ENCODE results near the gene CPA2.
"Not testable (repeated sequence)": the region's sequence is repeated elsewhere in the genome, so short reads cannot be mapped to it uniquely, and the experiment has no call there.

The CPA2 gene

DNA sequence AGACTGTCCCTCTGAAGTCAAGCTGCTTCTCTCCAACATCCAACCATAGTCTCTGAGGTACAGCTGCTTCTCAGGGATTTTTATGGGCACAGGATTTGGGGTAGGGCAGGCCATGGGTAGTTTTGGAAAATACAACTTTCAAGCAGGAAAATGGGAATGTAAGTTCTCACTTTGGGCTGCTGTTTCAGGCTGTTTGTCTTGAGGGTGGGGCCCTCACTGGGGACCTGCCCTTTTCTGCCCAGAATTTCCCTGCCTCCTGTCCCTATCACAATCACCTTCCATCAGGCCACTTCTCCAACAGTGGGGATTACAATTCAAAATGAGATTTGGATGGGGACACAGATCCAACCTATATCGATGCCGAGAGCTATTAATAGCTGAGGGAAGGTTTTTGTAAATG lies 34.5 kb upstream of the CPA2 start:
- TF ChIP-seq, protein P1, sequence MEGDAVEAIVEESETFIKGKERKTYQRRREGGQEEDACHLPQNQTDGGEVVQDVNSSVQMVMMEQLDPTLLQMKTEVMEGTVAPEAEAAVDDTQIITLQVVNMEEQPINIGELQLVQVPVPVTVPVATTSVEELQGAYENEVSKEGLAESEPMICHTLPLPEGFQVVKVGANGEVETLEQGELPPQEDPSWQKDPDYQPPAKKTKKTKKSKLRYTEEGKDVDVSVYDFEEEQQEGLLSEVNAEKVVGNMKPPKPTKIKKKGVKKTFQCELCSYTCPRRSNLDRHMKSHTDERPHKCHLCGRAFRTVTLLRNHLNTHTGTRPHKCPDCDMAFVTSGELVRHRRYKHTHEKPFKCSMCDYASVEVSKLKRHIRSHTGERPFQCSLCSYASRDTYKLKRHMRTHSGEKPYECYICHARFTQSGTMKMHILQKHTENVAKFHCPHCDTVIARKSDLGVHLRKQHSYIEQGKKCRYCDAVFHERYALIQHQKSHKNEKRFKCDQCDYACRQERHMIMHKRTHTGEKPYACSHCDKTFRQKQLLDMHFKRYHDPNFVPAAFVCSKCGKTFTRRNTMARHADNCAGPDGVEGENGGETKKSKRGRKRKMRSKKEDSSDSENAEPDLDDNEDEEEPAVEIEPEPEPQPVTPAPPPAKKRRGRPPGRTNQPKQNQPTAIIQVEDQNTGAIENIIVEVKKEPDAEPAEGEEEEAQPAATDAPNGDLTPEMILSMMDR (IDR thresholded peaks at IDR 0.05; ENCODE audit: unreplicated experiment in 3 of 3), result no peak
- Mint-ChIP-seq H3K9me3 (peaks cover 10% of the 10 kb centered on the region), H3K4me1 (peaks cover 57% of the 10 kb centered on the region), H3K27me3 (ENCODE audit: low read depth) (no peaks in the 10 kb centered on the region), H3K27ac (peak overlapping the region; percentile 50 to 75 (median 53)), H3K4me3 (no peak overlapping the region), H3K36me3 (ENCODE audit: low read depth) (peaks cover 7% of the 10 kb centered on the region)

- TF ChIP-seq, protein P1 (IDR thresholded peaks at IDR 0.05; ENCODE audit: unreplicated experiment in 3 of 3), result no peak
- H3K9me3 Mint-ChIP-seq, result peaks cover 10% of the 10 kb centered on the region
- peaks cover 7% of the 10 kb centered on the region for H3K36me3 Mint-ChIP-seq (ENCODE audit: low read depth)
- peaks cover 46% of the 10 kb centered on the region for H3K4me1 Mint-ChIP-seq
- H3K27me3 Mint-ChIP-seq (ENCODE audit: low read depth), result no peaks in the 10 kb centered on the region
- H3K27ac Mint-ChIP-seq, result peak overlapping the region; percentile 21 to 52 (median 47)
- no peak overlapping the region for H3K4me3 Mint-ChIP-seq
Measured at GRCh38 chr7:130234078-130234477, 32.6 kb upstream of the CPA2 start.

DNA sequence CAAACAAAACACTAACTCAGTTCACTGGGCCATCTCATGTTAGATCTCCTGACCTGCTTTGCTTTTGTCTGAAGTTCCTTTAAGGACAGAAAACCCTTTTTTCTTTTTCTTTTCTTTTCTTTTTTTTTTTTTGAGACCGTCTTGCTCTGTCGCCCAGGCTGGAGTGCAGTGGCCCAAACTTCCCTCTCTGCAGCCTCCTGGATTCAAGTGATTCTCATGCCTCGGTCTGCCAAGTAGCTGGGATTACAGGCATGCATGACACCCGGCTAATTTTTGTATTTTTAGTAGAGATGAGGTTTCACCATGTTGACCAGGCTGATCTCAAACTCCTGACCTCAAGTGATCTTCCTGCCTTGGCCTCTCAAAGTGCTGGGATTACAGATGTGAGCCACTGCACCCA lies 30.3 kb upstream of the CPA2 start:
- H3K4me3 Mint-ChIP-seq; H3K9me3 Mint-ChIP-seq; H3K27me3 Mint-ChIP-seq (ENCODE audit: low read depth); H3K36me3 Mint-ChIP-seq (ENCODE audit: low read depth): not testable (repeated sequence)
- Mint-ChIP-seq H3K27ac (peak overlapping the region; percentile 64 to 90 (median 72)), H3K4me1 (peaks cover 33% of the 10 kb centered on the region)

GRCh38 chr7:130240240-130240639 lies 26.4 kb upstream of the CPA2 start:
- H3K27ac Mint-ChIP-seq, result no peak overlapping the region
- no peaks in the 10 kb centered on the region for H3K36me3 Mint-ChIP-seq (ENCODE audit: low read depth)
- TF ChIP-seq, protein P1 (IDR thresholded peaks at IDR 0.05; ENCODE audit: unreplicated experiment in 3 of 3), result no peak
- peaks cover 10% of the 10 kb centered on the region for H3K9me3 Mint-ChIP-seq
- peaks cover 37% of the 10 kb centered on the region for H3K4me1 Mint-ChIP-seq
- no peaks in the 10 kb centered on the region for H3K27me3 Mint-ChIP-seq (ENCODE audit: low read depth)
- no peak overlapping the region for H3K4me3 Mint-ChIP-seq

GRCh38 chr7:130242198-130243014 lies 24.3 kb upstream of the CPA2 start:
- H3K4me3 Mint-ChIP-seq, result no peak overlapping the region

DNA sequence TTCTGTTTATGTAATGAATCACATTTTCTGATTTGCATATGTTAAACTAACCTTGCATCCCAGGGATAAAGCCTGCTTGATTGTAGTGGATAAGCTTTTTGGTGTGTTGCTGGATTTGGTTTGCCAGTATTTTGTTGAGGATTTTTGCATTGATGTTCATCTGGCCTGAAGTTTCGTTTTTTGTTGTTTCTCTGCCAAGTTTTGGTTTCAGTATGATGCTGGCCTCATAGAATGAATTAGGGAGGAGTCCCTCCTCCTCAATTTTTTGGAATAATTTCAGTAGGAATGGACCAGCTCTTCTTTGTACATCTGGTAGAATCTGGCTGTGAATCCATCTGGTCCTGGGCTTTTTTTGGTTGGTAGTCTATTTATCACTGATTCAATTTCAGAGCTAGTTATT lies 23.2 kb upstream of the CPA2 start:
- H3K9me3 Mint-ChIP-seq, result peaks cover 36% of the 10 kb centered on the region
- peaks cover 17% of the 10 kb centered on the region for H3K4me1 Mint-ChIP-seq
- H3K27ac Mint-ChIP-seq, result peak overlapping the region; percentile 26 to 78 (median 78)
- not testable (repeated sequence) for H3K27me3 Mint-ChIP-seq (ENCODE audit: low read depth); H3K36me3 Mint-ChIP-seq (ENCODE audit: low read depth); H3K4me3 Mint-ChIP-seq

More at GRCh38 chr7:130242198-130243014, 24.3 kb upstream of the CPA2 start:
- Mint-ChIP-seq H3K4me1 (peaks cover 18% of the 10 kb centered on the region), H3K36me3 (ENCODE audit: low read depth) (peaks cover 4% of the 10 kb centered on the region), H3K27me3 (ENCODE audit: low read depth) (no peaks in the 10 kb centered on the region), H3K9me3 (peaks cover 30% of the 10 kb centered on the region), H3K27ac (peak overlapping the region in 2 of 3 experiments; percentile 43 to 54)
- TF ChIP-seq, protein P1 (IDR thresholded peaks at IDR 0.05; ENCODE audit: unreplicated experiment in 3 of 3), result peak; percentile 46 to 66 (median 47)

DNA sequence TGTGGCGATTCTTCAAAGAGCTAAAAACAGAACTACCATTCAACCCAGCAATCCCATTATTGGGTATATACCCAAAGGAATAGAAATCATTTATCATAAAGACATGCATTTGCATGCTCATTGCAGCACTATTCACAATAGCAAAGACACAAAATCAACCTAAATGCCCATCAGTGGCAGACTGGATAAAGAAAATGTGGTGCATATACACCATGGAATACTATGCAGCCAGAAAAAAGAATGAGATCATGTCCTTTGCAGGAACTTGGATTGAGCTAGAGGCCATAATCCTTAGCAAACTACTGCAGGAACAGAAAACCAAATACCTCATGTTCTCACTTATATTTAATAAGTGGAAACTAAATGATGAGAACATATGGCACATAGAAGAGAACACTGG lies 20.2 kb upstream of the CPA2 start:
- peaks cover 17% of the 10 kb centered on the region for H3K4me1 Mint-ChIP-seq
- H3K36me3 Mint-ChIP-seq (ENCODE audit: low read depth); H3K4me3 Mint-ChIP-seq; H3K27me3 Mint-ChIP-seq (ENCODE audit: low read depth); H3K27ac Mint-ChIP-seq: not testable (repeated sequence)
- peaks cover 51% of the 10 kb centered on the region for H3K9me3 Mint-ChIP-seq

GRCh38 chr7:130248842-130249241 lies 17.8 kb upstream of the CPA2 start:
- H3K4me3 Mint-ChIP-seq; H3K36me3 Mint-ChIP-seq (ENCODE audit: low read depth); H3K27ac Mint-ChIP-seq; H3K4me1 Mint-ChIP-seq; H3K27me3 Mint-ChIP-seq (ENCODE audit: low read depth): not testable (repeated sequence)
- peaks cover 71% of the 10 kb centered on the region for H3K9me3 Mint-ChIP-seq

- not testable (repeated sequence) for H3K36me3 Mint-ChIP-seq (ENCODE audit: low read depth); H3K4me3 Mint-ChIP-seq
Measured at GRCh38 chr7:130249626-130250025, 17.0 kb upstream of the CPA2 start.

More at GRCh38 chr7:130249626-130250025, 17.0 kb upstream of the CPA2 start:
- not testable (repeated sequence) for H3K4me1 Mint-ChIP-seq; H3K27ac Mint-ChIP-seq; H3K27me3 Mint-ChIP-seq (ENCODE audit: low read depth)
- peaks cover 70% of the 10 kb centered on the region for H3K9me3 Mint-ChIP-seq

Measured in nephron (organoid).